HG03354 (cell line): ENCODE results near the gene TBC1D22A.

Experiments
- ATAC-seq: cut with Tn5 transposase; IDR thresholded peaks from one replicate; pipeline ENCODE4 v1.9.1; 2021; ENCODE audit warnings: mild to moderate bottlenecking; ENCODE audit not compliant: unreplicated experiment, poor library complexity, severe bottlenecking

TBC1D22A gene

DNA sequence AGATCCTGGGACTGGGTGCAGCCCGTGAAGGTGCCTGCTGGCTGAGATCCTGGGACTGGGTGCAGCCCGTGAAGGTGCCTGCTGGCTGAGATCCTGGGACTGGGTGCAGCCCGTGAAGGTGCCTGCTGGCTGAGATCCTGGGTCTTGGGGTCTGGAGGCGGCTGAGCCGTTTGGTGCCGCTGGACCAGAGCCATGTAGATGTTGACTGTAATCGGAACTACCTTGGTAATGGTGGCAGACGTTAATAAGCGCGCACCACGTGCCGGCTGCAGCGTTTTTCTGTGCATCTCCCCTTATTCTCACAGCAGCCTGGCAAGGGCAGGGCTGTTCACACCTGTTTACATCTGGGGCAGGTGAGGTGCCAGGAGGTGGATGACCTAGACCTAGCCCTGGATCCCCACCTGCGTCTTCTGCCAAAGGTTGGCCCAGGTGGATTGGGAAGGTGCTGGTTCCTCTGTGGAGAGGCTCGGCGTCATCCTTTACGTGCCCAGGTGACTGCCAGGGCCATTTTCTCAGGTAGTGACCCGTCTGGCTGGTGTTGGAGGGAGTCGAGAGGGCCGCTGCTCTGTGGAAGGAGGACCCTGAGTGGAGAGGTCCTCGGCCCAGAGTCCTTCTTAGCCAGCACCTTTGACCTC is 382.5 kb downstream of the TBC1D22A start:
- ATAC-seq: no peak

DNA sequence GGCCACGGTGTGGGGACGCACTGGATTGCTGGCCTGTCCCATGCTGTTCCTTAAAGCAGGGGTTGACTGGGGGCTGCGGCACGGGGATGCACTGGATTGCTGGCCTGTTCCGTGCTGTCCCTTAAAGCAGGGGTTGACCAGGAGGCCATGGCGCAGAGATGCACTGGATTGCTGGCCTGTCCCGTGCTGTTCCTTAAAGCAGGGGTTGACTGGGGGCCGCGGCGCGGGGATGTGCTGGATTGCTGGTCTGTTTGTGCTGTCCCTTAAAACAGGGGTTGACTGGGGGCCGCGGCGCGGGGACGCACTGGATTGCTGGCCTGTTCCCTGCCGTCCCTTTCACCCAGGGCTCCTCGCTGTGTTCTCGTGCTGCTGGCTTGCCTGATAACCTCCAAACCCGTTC is 383.4 kb downstream of the TBC1D22A start:
- no peak for ATAC-seq

DNA sequence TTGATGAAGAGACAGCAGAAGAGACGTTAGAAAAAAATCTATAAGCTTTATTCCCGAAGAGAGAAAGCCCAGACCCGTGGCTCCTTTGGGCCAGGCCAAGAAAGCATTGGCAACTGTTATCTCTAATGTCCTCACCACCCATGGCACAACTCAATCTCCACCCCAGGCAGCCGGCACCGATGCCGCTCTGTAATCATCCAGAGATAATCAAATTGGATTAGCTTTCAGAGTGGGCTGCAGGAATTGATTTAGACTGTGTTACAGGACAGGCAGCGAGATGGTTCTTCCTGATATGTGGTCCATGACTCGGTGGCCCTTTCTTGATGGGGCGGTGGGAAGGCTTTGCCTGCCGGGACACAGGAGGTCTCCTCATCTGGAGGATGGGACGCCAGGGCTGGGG is 383.9 kb downstream of the TBC1D22A start:
- no peak for ATAC-seq

DNA sequence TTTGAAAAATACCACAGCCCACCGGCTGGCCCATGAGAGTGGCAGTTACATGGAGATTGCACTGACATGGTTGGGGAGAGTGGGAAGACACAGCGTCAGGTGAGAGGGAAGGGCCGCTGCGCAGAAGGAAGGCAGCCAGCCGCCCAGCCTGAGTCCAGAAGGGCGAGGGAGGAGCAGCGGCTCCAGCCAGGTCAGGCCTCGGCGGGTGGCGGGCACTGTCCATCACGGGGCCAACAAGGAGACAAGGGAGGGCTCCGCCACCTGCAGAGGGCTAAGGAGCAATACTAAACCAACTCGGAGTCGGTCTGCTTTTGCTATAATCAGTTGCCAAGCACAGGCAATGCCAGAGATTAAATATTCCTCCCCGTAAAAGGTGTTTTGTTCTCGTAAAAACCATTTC is 384.5 kb downstream of the TBC1D22A start:
- no peak for ATAC-seq

DNA sequence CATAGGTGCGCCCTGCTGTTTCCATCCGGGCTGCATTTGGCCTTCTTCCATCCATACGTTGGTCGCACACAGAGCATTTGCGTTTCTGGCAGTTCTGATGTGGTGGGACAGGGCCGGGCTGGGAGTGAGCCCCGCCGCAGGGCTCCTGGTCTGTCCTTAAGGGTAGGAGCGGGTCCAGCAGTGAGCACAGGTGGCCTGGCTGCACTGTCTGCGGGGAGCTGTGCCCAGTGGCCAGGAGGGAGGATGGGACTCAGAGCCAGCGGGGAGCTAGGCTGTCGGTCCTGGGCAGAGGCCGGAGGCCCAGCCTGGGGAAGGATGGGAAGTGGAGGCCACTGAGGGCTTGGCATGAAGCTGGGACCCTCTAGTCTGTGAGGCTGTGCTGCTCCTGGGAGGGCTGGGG is 385.1 kb downstream of the TBC1D22A start:
- ATAC-seq: no peak

DNA sequence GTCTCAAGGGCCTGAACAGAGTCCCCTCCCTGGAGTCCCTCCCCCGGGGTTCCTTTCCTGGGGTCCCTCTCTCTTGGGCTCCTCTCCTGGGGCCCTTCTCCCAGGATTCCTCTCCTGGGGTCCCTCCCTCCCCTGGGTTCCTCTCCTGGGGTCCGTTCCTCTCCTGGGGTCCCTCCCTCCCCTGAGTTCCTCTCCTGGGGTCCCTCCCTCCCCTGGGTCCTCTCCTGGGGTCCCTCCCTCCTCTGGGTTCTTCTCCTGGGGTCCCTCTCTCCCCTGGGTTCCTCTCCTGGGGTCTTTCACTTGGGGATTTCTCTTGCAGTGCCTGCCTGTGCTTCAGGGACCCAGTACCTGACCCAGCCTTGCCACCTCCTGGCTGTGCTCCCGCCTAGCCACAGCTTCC is 386.1 kb downstream of the TBC1D22A start:
- no peak for ATAC-seq

DNA sequence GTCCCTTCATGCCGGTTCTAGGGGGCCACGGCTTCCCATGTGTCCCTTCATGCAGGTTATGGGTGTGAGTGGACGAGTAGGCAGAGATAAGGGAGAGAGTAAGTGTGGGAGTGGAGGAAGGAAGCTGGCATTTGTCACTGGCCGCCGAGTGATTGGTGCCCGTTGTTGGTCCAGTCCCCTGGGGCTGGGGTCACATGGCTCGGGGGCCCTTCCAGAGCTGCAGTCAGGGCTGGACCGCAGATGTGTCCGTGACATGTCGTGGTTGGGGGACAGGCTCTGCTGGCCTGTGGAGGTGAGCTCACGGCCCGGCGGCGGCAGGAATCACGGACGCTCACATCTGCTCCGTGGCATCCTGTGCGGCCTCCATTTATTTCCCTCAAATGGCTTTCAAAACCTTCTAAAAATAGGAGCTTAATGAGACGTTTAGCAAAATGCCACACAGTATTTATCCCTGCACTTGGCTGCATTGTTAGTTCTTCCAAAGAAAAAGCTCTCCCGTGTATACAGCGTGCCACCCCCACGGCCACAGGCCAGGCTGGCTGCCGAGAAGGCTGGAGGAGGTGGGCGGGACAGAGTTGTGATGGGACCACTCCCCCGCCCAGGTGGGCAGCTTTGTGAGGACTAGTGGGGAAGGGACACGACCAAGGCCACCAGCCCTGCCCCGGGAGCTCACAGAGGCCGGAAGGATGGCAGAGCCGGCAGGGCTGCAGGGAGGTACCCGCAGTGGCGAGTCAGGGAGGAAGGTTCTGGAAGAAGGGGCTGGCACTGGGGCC is 386.7 kb downstream of the TBC1D22A start:
- ATAC-seq: no peak

DNA sequence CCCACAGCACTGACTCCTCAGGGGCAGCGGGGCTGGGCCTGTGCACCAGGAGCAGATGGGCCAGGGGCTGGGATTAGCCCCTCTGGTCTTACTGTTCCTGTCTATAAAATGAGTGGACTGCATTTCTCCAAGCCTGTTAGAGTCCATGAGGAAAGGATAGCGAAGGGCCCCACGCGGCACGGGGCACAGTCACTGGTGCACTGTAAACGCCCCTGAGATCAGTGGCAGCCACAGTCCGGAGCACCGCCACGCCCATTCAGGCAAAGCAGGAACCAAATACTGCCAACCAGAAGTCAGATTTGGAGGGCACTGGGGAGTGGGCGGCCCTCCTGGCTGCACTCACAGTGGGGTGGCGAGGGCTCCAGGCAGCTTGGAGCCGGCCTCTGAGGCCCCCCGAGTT is 387.5 kb downstream of the TBC1D22A start:
- no peak for ATAC-seq

DNA sequence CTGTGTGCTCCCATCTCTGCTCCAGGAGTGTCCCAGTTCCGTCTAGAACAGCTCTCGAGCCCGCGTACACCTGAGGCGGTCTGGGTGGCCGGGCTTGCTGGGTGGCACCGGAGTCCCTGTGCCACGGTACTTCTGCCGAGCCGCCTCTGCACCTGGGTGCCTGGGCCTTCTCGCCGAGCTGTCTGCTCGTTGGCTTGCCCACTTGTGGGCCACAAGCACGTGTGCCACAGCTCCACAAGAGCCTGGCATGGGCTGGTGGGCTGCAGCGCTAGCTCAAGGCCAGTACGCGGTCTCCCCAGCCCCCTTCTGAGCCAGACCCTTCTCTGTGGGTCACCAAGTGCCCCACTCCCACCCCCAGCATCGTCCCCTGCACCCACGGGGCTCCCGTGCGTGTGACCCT is 388.0 kb downstream of the TBC1D22A start:
- ATAC-seq: no peak

DNA sequence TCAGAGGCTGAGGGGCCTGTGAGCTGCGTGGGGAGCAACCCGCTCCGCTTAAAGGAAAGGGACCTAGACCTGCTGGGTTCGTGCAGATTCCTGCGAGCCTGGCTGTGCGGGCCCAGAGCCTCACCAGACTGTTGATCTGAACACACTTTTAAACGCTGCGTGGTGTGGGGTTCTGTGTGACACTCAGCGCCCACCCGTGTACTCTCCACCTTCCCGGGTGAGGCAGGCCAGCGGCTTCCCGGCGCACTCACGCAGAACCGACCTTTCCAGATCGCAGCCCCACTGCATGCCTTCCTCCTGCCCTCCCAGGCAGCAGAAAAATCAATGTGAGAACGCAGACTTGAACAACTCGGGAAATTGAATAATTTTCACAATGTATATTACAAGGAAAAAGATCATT is 388.6 kb downstream of the TBC1D22A start:
- ATAC-seq: no peak

DNA sequence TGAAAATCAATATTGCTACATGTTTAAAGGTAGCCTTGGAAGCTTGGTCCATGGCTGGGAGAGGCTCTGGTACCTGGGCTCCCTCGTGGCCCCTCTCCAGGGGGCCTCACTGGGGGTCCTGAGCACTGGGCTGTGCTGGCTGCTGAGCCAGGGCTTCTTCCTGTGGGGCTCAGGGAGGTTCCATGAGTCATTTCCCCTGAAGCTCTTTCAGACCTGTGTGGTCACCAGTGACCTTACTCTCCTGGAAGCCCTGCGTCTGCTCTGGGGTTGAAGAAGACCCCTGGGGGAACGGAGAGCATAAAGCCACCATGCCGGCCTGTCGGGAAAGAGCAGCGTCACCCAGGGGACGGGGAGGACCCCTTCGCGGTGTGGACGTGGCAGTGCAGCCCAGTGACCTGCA is 389.0 kb downstream of the TBC1D22A start:
- ATAC-seq: no peak

DNA sequence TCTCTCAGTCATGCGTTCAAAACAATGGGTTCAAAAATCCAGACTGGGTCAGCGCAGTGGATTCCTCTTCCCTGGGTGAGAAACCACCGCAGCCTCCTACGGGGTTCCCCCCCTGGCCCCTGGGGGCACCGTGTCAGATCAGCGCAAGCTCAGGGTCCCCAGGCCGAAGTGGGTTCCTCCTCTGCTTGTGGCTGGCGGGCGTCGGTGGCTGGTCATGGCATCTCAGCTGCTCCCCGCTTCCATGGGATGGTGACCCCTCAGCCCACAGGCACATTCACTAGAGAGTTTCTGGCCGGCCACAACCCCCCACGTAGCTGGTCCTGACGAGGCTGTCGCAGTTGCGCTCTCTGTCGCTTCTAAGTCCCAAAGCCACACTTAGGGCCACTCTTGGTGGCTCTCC is 389.8 kb downstream of the TBC1D22A start:
- no peak for ATAC-seq

DNA sequence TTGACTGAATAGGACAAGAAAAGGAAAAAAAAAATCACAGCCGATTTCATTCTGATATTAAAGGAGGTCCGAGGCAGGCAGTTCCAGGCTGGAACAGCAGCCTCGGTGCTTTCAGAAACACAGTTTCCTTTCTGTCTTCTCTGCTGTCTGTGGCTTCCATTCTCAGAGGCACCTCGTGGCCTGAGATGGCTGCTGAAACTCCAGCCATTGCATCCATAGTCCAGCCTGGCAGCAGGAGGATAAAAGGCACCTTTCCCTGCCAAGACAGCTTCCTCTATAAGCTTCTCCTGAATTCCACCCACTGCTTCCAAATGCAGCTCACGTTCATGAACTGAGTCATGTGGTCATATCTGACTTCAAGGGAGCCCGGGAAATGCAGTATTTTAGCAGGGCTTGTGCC is 390.5 kb downstream of the TBC1D22A start:
- no peak for ATAC-seq

DNA sequence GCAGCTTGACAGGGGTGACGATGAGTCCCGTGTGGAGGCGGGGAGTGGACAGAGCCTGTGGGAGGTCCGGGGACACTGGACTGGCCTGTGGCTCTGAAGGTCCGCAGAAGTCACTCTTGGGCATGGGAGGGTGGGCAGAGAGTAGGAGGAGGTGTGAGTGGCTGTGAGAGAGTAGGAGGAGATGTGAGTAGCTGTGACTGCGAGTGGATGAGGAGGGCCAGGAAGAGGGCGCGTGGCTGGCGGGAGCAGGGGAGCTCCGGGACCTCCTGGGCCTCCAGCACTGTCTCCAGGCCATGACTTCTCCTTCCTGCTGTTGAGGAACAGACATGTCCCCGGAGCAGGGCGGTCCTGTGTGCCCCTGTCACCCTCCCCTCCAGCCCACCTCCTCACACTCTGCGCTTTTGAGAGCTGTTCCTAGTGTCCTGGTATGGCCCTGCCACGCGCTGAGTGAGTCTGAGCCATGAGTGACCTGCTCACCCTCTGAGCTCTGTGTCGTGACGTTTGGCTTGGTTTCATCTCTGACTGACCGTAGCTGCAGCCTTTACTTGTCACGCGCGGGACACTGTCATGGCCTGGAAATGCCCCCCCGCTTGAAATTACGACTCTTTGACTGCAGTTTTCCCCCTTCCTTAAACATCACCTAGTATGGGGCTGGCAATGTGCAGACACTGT is 391.5 kb downstream of the TBC1D22A start:
- ATAC-seq: no peak

DNA sequence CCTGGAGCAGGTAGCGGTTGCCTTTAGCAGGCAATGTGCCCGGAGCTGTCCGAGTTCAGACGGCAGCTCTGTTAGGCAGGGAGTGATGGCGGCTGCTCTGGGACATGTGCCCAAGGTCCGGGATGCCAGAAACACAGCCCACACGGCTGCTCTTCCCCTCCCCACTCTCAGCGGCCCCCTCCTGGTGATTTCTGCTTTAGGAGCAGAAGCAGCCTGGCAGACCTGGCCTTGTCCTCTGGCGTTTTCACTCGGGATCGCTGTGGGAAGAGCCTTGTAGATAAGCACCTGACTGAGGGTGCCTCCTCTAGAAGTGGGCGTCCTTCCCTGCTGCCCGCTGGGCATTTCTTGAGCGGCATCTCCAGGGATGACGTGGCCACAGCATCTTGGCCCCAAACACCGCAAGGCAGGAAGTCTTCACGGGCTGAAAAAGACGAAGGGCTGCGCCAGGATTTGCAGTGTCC is 392.2 kb downstream of the TBC1D22A start:
- no peak for ATAC-seq

DNA sequence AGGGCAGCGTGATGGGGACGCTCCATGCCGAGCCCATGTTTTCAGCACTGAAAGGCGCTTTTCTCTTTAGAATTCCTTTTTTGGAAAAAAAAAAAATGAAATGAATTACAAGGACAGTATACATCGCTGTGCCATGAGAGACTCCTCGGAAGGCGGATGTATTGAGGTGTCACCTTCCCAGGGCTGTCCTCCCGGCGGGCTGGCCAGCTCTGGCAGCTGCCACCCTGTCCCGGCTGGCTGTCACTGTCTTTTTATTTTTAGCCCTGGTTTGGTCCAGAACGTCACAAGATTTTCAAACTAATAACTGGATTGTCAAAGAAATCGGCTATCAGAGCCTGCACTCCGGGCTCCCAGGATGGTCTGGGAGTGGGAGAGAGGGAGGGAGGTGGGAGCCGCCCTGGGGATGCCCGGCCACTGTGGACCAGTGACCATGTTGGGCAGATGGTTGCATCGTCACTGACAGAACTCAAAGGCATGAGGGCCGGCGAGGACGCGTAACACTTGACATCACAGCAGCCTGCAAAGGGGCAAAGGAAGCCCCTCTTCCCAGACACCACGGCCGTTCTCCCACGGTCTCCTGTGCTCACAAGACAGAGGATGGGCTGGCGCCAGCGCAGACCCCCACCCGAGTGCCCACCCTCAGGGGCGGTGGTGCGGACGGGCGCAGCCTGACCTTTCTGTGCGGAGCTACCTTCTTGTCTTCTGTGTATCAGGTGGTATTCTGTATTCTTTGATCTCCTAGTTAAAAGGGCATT is 392.9 kb downstream of the TBC1D22A start:
- no peak for ATAC-seq

DNA sequence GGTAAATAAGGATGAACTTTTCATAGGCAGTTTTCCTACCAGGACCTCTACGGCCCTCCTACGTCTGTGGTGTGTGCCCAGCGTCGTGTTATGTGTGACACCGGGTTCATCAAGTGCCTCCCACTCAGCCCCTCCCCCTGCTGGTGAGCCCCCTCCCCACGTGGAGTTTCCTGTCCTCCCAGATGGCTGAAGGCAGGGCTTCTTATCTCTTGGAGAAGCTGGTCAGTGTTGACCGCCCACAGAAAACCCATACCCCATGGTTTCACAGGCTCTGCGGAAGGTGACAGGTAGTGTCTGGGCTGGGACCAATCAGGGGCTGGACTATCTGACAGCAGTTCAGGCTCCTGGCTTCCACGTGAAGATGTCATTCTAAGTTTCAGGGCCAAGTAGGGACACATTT is 393.5 kb downstream of the TBC1D22A start:
- ATAC-seq: no peak

DNA sequence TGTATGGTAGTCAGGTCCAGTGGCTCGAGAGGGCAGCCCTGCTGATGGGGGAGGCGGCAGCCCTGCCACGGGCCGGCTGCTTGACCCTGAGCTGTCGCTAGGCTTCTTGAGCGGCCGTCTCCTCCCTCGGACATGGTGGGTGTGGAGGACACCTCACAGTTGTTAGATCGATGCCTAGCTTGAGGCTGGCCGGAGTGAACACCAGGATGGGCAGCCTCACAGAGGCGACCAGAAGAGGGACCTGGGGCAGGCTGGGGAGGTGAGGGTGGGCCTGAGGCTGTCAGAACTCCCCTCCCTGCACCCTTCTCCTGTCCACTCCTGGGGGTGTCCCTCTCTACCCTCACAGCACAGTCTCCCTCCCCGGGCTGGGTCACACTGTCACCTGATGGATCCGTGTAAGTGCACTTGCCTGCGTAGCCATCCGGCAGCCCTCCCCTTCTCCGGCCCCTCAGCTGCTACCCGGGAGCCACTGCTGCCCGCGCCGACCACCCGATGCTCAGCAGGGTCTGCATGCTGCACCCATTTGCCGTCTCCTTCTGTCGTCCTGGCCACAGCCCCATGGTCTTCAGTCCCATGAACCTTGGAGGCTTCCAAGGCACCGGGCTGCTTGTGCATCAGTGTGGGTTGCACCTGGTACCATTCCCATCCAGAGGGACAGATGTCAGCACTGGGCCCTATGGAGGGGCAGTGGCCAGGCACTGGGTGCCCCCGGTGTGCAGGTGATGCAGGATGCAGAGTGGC is 394.1 kb downstream of the TBC1D22A start:
- no peak for ATAC-seq

DNA sequence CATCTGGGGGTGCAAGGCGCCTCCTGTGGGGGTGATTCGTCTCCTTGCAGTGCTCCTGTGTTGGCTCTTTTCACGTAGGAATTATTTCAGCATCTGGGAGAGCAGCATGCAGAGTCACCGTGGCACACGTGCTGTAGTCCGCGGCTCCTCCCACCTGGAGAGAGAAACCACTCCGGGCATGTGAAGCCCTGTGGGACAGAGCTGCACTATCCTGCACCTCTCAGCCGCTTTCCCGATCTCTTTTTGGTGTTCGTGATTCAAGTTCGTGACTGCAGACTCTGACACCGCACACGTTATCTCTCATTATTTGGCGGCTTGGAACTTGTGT is 394.6 kb downstream of the TBC1D22A start:
- no peak for ATAC-seq
